ENCODE data around the gene CST3. TPM values are rescaled to one million over a fixed set of nuclear protein-coding genes. Genes with fewer than 3 reads are reported as not detected.

Gene CST3
- polyA plus RNA-seq, 2 of the 4 experiments (the other 2 are of a cell fraction) = 136 to 238 TPM

- H3K4me2 ChIP-seq = no peak overlapping the region
- no peak for DNase-seq (ENCODE audit: low read depth in 1 of 2, low spot score in 1 of 2)
- FAIRE-seq = peak; percentile 90
- POLR2A ChIA-PET = interaction anchor here (1.5 kb wide), 1 partner anchor 10 kb away, joined by 4 read pairs; the partner anchor contains the start of gene CST3
- CTCF ChIA-PET = interaction anchor here (2.0 kb wide), 1 partner anchor 14 kb away, joined by 4 read pairs; no protein-coding TSS in a partner anchor
- 0 out of 3 replicates have a peak, but pooled peaks cover 5% of the 10 kb centered on the region for H3K9me3 ChIP-seq
- 68% methylated on average over 3 of the region's 3 CpGs for WGBS (ENCODE audit: missing lambda C conversion rate)
- no peak for TF ChIP-seq KDM5A (IDR thresholded peaks at IDR 0.05)
- TF ChIP-seq MAFK (IDR thresholded peaks at IDR 0.05; ENCODE audit: partially characterized antibody) = no peak
- no peak for TF ChIP-seq ELK1 (IDR thresholded peaks at IDR 0.05; ENCODE audit: low read depth, low read length)
- no peak for TF ChIP-seq ZSCAN20 (CRISPR knock-in tag; IDR thresholded peaks at IDR 0.05)
- no peak for TF ChIP-seq CBX8 (IDR thresholded peaks at IDR 0.05)
- TF ChIP-seq ATOH8 (CRISPR knock-in tag; IDR thresholded peaks at IDR 0.05; ENCODE audit: low read depth) = no peak
- TF ChIP-seq FOSB (CRISPR knock-in tag; IDR thresholded peaks at IDR 0.05) = no peak
- TF ChIP-seq JUNB (IDR thresholded peaks at IDR 0.05) = no peak
- TF ChIP-seq, protein P1, sequence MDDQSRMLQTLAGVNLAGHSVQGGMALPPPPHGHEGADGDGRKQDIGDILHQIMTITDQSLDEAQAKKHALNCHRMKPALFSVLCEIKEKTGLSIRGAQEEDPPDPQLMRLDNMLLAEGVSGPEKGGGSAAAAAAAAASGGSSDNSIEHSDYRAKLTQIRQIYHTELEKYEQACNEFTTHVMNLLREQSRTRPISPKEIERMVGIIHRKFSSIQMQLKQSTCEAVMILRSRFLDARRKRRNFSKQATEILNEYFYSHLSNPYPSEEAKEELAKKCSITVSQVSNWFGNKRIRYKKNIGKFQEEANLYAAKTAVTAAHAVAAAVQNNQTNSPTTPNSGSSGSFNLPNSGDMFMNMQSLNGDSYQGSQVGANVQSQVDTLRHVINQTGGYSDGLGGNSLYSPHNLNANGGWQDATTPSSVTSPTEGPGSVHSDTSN (IDR thresholded peaks at IDR 0.05) = no peak
- TF ChIP-seq NPAS2 (CRISPR knock-in tag; IDR thresholded peaks at IDR 0.05; ENCODE audit: borderline replicate concordance) = no peak
- no peak for TF ChIP-seq FOXS1 (CRISPR knock-in tag; IDR thresholded peaks at IDR 0.05)
- no peak for TF ChIP-seq PHF8 (IDR thresholded peaks at IDR 0.05; ENCODE audit: borderline replicate concordance, low read depth)
- no peak for TF ChIP-seq HOXA7 (CRISPR knock-in tag; IDR thresholded peaks at IDR 0.05)
- no peak for TF ChIP-seq MAZ (IDR thresholded peaks at IDR 0.05; ENCODE audit: borderline replicate concordance, low read depth, low read length)
- TF ChIP-seq, protein P2, sequence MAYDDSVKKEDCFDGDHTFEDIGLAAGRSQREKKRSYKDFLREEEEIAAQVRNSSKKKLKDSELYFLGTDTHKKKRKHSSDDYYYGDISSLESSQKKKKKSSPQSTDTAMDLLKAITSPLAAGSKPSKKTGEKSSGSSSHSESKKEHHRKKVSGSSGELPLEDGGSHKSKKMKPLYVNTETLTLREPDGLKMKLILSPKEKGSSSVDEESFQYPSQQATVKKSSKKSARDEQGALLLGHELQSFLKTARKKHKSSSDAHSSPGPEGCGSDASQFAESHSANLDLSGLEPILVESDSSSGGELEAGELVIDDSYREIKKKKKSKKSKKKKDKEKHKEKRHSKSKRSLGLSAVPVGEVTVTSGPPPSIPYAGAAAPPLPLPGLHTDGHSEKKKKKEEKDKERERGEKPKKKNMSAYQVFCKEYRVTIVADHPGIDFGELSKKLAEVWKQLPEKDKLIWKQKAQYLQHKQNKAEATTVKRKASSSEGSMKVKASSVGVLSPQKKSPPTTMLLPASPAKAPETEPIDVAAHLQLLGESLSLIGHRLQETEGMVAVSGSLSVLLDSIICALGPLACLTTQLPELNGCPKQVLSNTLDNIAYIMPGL (CRISPR knock-in tag; IDR thresholded peaks at IDR 0.05; ENCODE audit: borderline replicate concordance) = no peak
- ATAC-seq = no peak
- H3K4me3 ChIP-seq = no peak overlapping the region
- H3K27ac ChIP-seq = no peak overlapping the region
- H3K4me1 ChIP-seq = peaks cover 39% of the 10 kb centered on the region
Observed at GRCh38 chr20:23627501-23627900, 10.3 kb downstream of the CST3 start.

DNA sequence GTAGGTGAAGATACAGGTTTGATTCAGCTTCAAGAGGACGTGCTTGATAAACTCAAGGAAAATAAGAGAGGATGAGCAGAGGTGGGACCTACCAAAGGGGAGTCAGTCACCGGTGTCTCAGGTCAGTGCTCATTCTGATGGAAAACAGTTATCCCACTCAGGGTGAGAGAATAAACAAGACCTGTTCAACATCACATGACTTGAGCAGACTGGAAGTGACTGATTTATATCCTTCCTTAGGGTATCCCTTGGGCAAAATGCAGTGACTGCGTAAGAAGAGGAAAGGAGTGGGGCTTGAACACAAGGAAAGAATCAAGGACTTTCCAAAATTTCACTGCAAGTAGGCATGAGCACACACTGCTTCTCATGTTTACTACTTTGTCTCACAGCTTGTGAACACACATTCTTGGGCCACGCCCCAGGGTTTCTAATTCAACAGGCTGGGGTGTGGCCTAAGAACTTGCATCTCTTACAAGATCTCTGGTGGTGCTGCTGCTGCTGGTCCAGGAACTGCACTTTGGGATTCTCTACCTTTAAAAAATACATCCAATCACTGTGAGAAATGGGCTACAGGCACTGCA, 11.6 kb downstream of the CST3 start:
- peaks cover 44% of the 10 kb centered on the region for H3K4me1 ChIP-seq
- ChIA-PET POLR2A (no interaction called here), CTCF (interaction anchor here (0.9 to 2.0 kb wide), 4 partner anchors 10 to 42 kb away, joined by 3 to 6 read pairs (median 4); no protein-coding TSS in a partner anchor)
- FAIRE-seq (no peak), DNase-seq (ENCODE audit: low read depth in 1 of 2, low spot score in 1 of 2) (peak in 1 of 2 experiments; percentile 62), ATAC-seq (peak in 1 of 2 experiments; percentile 54; a peak in 3 of 6 replicates)
- no peak overlapping the region; a peak in 1 of 6 replicates for H3K27ac ChIP-seq
- TF ChIP-seq MAZ (IDR thresholded peaks at IDR 0.05; ENCODE audit: borderline replicate concordance, low read depth, low read length) (no peak), ATOH8 (CRISPR knock-in tag; IDR thresholded peaks at IDR 0.05; ENCODE audit: low read depth) (no peak), RARB (CRISPR knock-in tag; IDR thresholded peaks at IDR 0.05) (no peak), ZC3H11A (IDR thresholded peaks at IDR 0.05) (no peak), KDM1A (IDR thresholded peaks at IDR 0.05; ENCODE audit: low read depth) (no peak)
- H3K4me2 ChIP-seq = peak overlapping the region; percentile 14; the same call in 2 of the 3 replicates
- 0 out of 3 replicates have a peak, but pooled peaks cover 5% of the 10 kb centered on the region for H3K9me3 ChIP-seq
- 74% methylated on average over 4 of the region's 4 CpGs for WGBS (ENCODE audit: missing lambda C conversion rate)
- no peak overlapping the region for H3K4me3 ChIP-seq
